Spleen (tissue), 7 donors: ENCODE results near the gene NINJ1.

Source experiments
- POLR2A ChIP-seq, 3 donors: fragments of 450-650 bp; IDR thresholded peaks; one replicate each; pipeline ENCODE4 v1.5.1; 2017; ENCODE audit warnings: antibody characterized with exemption in 3 of 3, mild to moderate bottlenecking in 1 of 3
- TF ChIP-seq, protein P1 (sequence below), 11 experiments: fragments of 200-600 bp in 7 of 11; fragments of 450-650 bp in 4 of 11; sonication (generic) in 4 of 11; IDR thresholded peaks in 8 of 11; conservative IDR thresholded peaks in 3 of 11; 1 replicate in 7 of 11; 2 replicates in 4 of 11; pipeline versions ENCODE4 v1.4.0 to v1.8.0; 2016 to 2021; ENCODE audit warnings: antibody characterized with exemption in 11 of 11, inconsistent platforms in 4 of 11, mild to moderate bottlenecking in 1 of 11
- donor health status: DM: no; HTN: no; CAD: no; lungs with moderate emphysema.
- donor health status: DM: no; HTN: no; CAD: no.
- donor health status: DM: no; HTN: no; CAD: no.

DNA sequence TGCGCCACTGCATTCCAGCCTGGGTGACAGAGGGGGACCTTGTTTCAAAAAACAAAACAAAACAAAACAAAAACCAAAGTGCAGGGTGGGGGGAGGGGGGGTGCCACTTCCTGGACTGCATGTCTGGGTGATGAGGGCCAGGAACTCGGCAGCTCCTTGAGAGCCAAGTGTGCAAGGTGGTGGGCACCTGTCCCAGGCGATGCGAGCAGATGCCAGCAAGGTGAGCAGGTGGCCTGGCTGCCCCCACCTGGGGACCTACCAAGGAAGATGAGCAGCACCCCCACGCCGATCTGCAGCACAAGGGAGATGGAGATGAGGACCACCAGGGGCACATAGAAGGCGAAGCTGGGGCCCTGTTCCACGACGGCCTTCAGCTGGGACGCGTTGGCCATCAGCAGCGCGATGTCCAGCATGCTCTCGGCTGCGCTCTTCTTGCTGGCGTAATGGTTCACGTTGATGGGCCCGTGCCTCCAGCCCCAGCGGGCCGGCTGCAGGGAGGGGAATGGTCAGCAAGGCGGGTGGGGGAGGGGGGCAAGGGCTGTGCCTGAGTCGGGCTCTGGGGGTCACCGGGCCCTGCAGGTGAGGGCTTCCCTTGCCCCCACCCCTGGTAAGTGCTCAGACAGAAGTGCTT lies 7.8 kb downstream of the NINJ1 start:
- TF ChIP-seq, protein P1, sequence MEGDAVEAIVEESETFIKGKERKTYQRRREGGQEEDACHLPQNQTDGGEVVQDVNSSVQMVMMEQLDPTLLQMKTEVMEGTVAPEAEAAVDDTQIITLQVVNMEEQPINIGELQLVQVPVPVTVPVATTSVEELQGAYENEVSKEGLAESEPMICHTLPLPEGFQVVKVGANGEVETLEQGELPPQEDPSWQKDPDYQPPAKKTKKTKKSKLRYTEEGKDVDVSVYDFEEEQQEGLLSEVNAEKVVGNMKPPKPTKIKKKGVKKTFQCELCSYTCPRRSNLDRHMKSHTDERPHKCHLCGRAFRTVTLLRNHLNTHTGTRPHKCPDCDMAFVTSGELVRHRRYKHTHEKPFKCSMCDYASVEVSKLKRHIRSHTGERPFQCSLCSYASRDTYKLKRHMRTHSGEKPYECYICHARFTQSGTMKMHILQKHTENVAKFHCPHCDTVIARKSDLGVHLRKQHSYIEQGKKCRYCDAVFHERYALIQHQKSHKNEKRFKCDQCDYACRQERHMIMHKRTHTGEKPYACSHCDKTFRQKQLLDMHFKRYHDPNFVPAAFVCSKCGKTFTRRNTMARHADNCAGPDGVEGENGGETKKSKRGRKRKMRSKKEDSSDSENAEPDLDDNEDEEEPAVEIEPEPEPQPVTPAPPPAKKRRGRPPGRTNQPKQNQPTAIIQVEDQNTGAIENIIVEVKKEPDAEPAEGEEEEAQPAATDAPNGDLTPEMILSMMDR (IDR thresholded peaks at IDR 0.05 in 8 of 11, conservative IDR thresholded peaks at IDR 0.05 in 3 of 11), result no peak
- TF ChIP-seq POLR2A (IDR thresholded peaks at IDR 0.05), result no peak
